Measurements from ENCODE around the gene ZAP70. TPM values are rescaled to one million over a fixed set of nuclear protein-coding genes. Genes with fewer than 3 reads are reported as not detected.

ZAP70 gene
- total RNA-seq, 2 donors from 2014 or later = 3.4 to 5.3 TPM

DNA sequence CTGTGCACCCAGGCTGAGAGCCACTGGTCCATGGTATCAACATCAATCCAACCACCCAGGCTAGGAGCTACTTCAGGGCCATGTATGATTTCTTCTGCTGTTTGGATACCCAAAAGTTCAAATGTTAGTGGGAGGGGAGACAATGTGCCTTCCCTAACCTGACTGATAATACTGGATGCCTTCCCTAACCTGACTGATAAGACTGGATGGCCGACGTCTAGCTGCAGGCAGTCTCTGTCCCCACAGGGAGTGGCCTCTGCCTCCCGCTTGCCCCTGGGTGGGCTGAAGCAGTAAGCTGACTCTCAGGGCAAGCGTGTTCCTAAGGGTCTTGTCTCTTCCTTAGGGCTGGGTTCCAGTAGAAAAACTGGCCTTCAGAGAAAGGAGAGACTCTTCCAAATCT is 65.8 kb downstream of the ZAP70 start:
- Histone ChIP-seq H3K4me3 (no peak overlapping the region), H3K36me3 (peaks cover 14% of the 10 kb centered on the region), H3K4me1 (ENCODE audit: control insufficient read depth in 1 of 2, low read depth in 2 of 2) (no peaks in the 10 kb centered on the region), H3K9me3 (no peaks in the 10 kb centered on the region), H3K27ac (no peak overlapping the region), H3K27me3 (replicated peaks; ENCODE audit: insufficient read depth) (no peaks in the 10 kb centered on the region)
- no peak for TF ChIP-seq CTCF (IDR thresholded peaks at IDR 0.05)
- no peak for ATAC-seq (ENCODE audit: insufficient number of reproducible peaks, low FRiP score, low read depth)
- DNase-seq (ENCODE audit: low spot score) = no peak

DNA sequence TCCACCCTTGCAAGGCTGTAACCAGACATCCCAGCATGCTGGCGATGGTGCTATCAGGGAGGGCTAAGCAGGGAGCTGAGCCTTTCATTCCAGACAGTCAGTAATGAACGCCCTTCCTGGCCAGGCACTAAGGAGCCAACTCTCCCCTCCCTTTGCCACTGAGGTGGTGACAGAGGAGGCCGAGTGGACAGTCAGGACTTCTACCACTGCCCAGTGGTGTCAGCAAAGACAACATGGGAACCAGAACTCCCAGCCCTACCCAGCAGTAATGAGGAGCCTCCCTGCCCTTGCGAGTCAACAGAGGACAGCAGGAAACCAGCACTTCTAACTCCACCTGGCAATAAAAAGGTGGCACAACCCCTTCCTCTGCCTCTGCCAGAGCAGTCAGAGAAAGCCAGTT is 68.6 kb downstream of the ZAP70 start:
- no peak for TF ChIP-seq CTCF (IDR thresholded peaks at IDR 0.05)
- peaks cover 2% of the 10 kb centered on the region for H3K36me3 ChIP-seq
- ATAC-seq (ENCODE audit: insufficient number of reproducible peaks, low FRiP score, low read depth) = no peak
- H3K27me3 ChIP-seq (replicated peaks; ENCODE audit: insufficient read depth) = no peaks in the 10 kb centered on the region
- no peaks in the 10 kb centered on the region for H3K9me3 ChIP-seq
- no peak for DNase-seq (ENCODE audit: low spot score)
- H3K4me3 ChIP-seq = no peak overlapping the region
- H3K27ac ChIP-seq = no peak overlapping the region
- H3K4me1 ChIP-seq (ENCODE audit: control insufficient read depth in 1 of 2, low read depth in 2 of 2) = no peaks in the 10 kb centered on the region

- H3K36me3 ChIP-seq = peaks cover 2% of the 10 kb centered on the region
- no peak for TF ChIP-seq CTCF (IDR thresholded peaks at IDR 0.05)
- ATAC-seq (ENCODE audit: insufficient number of reproducible peaks, low FRiP score, low read depth) (no peak), DNase-seq (ENCODE audit: low spot score) (no peak)
- H3K4me1 ChIP-seq (ENCODE audit: control insufficient read depth in 1 of 2, low read depth in 2 of 2) = no peaks in the 10 kb centered on the region
- H3K27me3 ChIP-seq (replicated peaks; ENCODE audit: insufficient read depth) = no peaks in the 10 kb centered on the region
- H3K4me3 ChIP-seq = no peak overlapping the region
- H3K9me3 ChIP-seq = no peaks in the 10 kb centered on the region
- H3K27ac ChIP-seq = no peak overlapping the region
Measured at GRCh38 chr2:97784953-97785352, 71.6 kb downstream of the ZAP70 start.

- TF ChIP-seq CTCF (IDR thresholded peaks at IDR 0.05) = no peak
- DNase-seq (ENCODE audit: low spot score) = no peak
- no peak overlapping the region for H3K27ac ChIP-seq
- H3K4me1 ChIP-seq (ENCODE audit: control insufficient read depth in 1 of 2, low read depth in 2 of 2) = no peaks in the 10 kb centered on the region
- H3K4me3 ChIP-seq = no peak overlapping the region
- no peak for ATAC-seq (ENCODE audit: insufficient number of reproducible peaks, low FRiP score, low read depth)
- H3K27me3 ChIP-seq (replicated peaks; ENCODE audit: insufficient read depth) = no peaks in the 10 kb centered on the region
- peaks cover 4% of the 10 kb centered on the region for H3K36me3 ChIP-seq
- no peaks in the 10 kb centered on the region for H3K9me3 ChIP-seq
Measured at GRCh38 chr2:97785818-97786217, 72.4 kb downstream of the ZAP70 start.

- no peak for TF ChIP-seq CTCF (IDR thresholded peaks at IDR 0.05)
- H3K36me3 ChIP-seq = peaks cover 29% of the 10 kb centered on the region
- ATAC-seq (ENCODE audit: insufficient number of reproducible peaks, low FRiP score, low read depth) = no peak
Measured at GRCh38 chr2:97788986-97789644, 75.7 kb downstream of the ZAP70 start.

More at GRCh38 chr2:97788986-97789644, 75.7 kb downstream of the ZAP70 start:
- Histone ChIP-seq H3K27ac (no peak overlapping the region), H3K4me1 (ENCODE audit: control insufficient read depth in 1 of 2, low read depth in 2 of 2) (no peaks in the 10 kb centered on the region), H3K9me3 (no peaks in the 10 kb centered on the region), H3K27me3 (replicated peaks; ENCODE audit: insufficient read depth) (no peaks in the 10 kb centered on the region), H3K4me3 (no peak overlapping the region)
- no peak for DNase-seq (ENCODE audit: low spot score)

Other genes with a start within 250 kb of the ZAP70 start
- gene ANKRD36B, start 123.7 kb upstream of the ZAP70 start, total RNA-seq = 10 to 100 TPM; 34.7 to 93.1 TPM
- 100 to 1,000 TPM; 102 to 198 TPM for gene COX5B, start 67.5 kb upstream of the ZAP70 start, total RNA-seq
- gene ACTR1B, start 49.5 kb upstream of the ZAP70 start, total RNA-seq = 100 to 1,000 TPM in 1 of 2 donors, 10 to 100 TPM in 1; 80.3 to 128 TPM
- gene C2orf92, start 43.9 kb upstream of the ZAP70 start, total RNA-seq = 10 to 100 TPM; 13.7 to 32.0 TPM